HEK293 (cell line): ENCODE measurements around the gene BRI3BP.

Experiments used
- CTCF ChIA-PET: fragments of 350-600 bp; formaldehyde crosslinking; extraction: SDS; loops from one replicate; lab custom pipeline; 2021; ENCODE audit warnings: antibody characterized with exemption; lab: Yijun Ruan, JAX
- POLR2A ChIA-PET: fragments of 300-600 bp; formaldehyde crosslinking; extraction: SDS; loops from one replicate; lab custom pipeline; 2020; ENCODE audit warnings: antibody characterized with exemption, inconsistent platforms; lab: Yijun Ruan, JAX
- H3K27ac ChIP-seq: fragments of 200-500 bp; sonication (Bioruptor generic); 2 replicates; pipeline ENCODE4 v1.5.1; 2014; ENCODE audit warnings: low read depth, low read length, control low read depth, inconsistent platforms; ENCODE audit errors: extremely low read depth
- H3K36me3 ChIP-seq, 2 experiments: fragments of 200-500 bp in 1 of 2; sonication (Bioruptor generic) in 1 of 2; 1 replicate in 1 of 2; 2 replicates in 1 of 2; pipeline ENCODE4 v1.5.1; 2014 to 2017; ENCODE audit warnings: inconsistent platforms in 2 of 2, low read length in 2 of 2; ENCODE audit not compliant: control insufficient read depth in 2 of 2, insufficient read depth in 1 of 2
- H3K4me1 ChIP-seq: fragments of 200-500 bp; sonication (Bioruptor generic); 2 replicates; pipeline ENCODE4 v1.5.1; 2014; ENCODE audit warnings: mild to moderate bottlenecking, low read length, inconsistent platforms; ENCODE audit not compliant: control insufficient read depth, insufficient read depth
- H3K4me3 ChIP-seq: 2 replicates; pipeline ENCODE4 v1.5.1; 2011; ENCODE audit warnings: low read depth, mild to moderate bottlenecking, control low read depth, low read length, moderate library complexity
- H3K9me3 ChIP-seq: fragments of 200-500 bp; sonication (Bioruptor generic); 2 replicates; pipeline ENCODE4 v1.5.1; 2014; ENCODE audit warnings: low read depth, low read length, inconsistent platforms; ENCODE audit not compliant: control insufficient read depth, insufficient read depth
- PRDM4 ChIP-seq: fragments of 450-650 bp; formaldehyde crosslinking; IDR thresholded peaks from 2 replicates; pipeline ENCODE4 v1.5.1; 2017; ENCODE audit warnings: missing biosample characterization, missing genetic modification characterization
- ZBTB20 ChIP-seq: fragments of 450-650 bp; formaldehyde crosslinking; IDR thresholded peaks from 2 replicates; pipeline ENCODE4 v1.5.1; 2016; ENCODE audit warnings: missing biosample characterization, missing genetic modification characterization
- ZBTB26 ChIP-seq: fragments of 450-650 bp; formaldehyde crosslinking; optimal IDR thresholded peaks from 2 replicates; pipeline ENCODE3; 2016; ENCODE audit warnings: missing biosample characterization, mild to moderate bottlenecking, missing genetic modification characterization
- ZBTB44 ChIP-seq: fragments of 450-650 bp; IDR thresholded peaks from 2 replicates; pipeline ENCODE4 v1.5.1; 2018; ENCODE audit warnings: missing biosample characterization, mild to moderate bottlenecking, missing genetic modification characterization
- ZFP3 ChIP-seq: fragments of 450-650 bp; formaldehyde crosslinking; IDR thresholded peaks from 2 replicates; pipeline ENCODE4 v1.5.1; 2016; ENCODE audit warnings: low read depth, missing biosample characterization, missing genetic modification characterization
- ZIC2 ChIP-seq: fragments of 450-650 bp; formaldehyde crosslinking; IDR thresholded peaks from 2 replicates; pipeline ENCODE4 v1.5.1; 2016; ENCODE audit warnings: missing biosample characterization, missing genetic modification characterization
- ZNF112 ChIP-seq: fragments of 450-650 bp; formaldehyde crosslinking; IDR thresholded peaks from 2 replicates; pipeline ENCODE4 v1.5.0; 2017; ENCODE audit warnings: missing biosample characterization, missing genetic modification characterization
- ZNF133 ChIP-seq: fragments of 450-650 bp; formaldehyde crosslinking; IDR thresholded peaks from 2 replicates; pipeline ENCODE4 v1.5.1; 2016; ENCODE audit warnings: missing biosample characterization, missing genetic modification characterization
- ZNF2 ChIP-seq: fragments of 450-650 bp; formaldehyde crosslinking; IDR thresholded peaks from 2 replicates; pipeline ENCODE4 v1.5.1; 2016; ENCODE audit warnings: missing biosample characterization, missing genetic modification characterization
- ZNF202 ChIP-seq: fragments of 450-650 bp; formaldehyde crosslinking; IDR thresholded peaks from 2 replicates; pipeline ENCODE4 v1.5.1; 2016; ENCODE audit warnings: missing biosample characterization, missing genetic modification characterization, borderline replicate concordance
- ZNF24 ChIP-seq: fragments of 450-650 bp; formaldehyde crosslinking; IDR thresholded peaks from 2 replicates; pipeline ENCODE4 v1.5.1; 2016; ENCODE audit warnings: missing biosample characterization, missing genetic modification characterization
- ZNF274 ChIP-seq, 2 experiments: fragments of 200-500 bp in 1 of 2; fragments of 450-650 bp in 1 of 2; sonication (Bioruptor generic) in 1 of 2; formaldehyde crosslinking in 1 of 2; IDR thresholded peaks; 2 replicates each; pipeline versions ENCODE4 v1.5.1 to v1.6.1; 2014 to 2016; ENCODE audit warnings: borderline replicate concordance in 1 of 2, inconsistent platforms in 1 of 2, low read length in 1 of 2, missing biosample characterization in 1 of 2, missing genetic modification characterization in 1 of 2
- ZNF335 ChIP-seq: fragments of 450-650 bp; formaldehyde crosslinking; conservative IDR thresholded peaks from 2 replicates; pipeline ENCODE4 v1.5.1; 2016; ENCODE audit warnings: missing biosample characterization, missing genetic modification characterization
- ZNF426 ChIP-seq: fragments of 450-650 bp; formaldehyde crosslinking; IDR thresholded peaks from 2 replicates; pipeline ENCODE4 v1.5.1; 2017; ENCODE audit warnings: missing biosample characterization, missing genetic modification characterization, mild to moderate bottlenecking, inconsistent platforms, moderate library complexity
- ZNF488 ChIP-seq: fragments of 450-650 bp; formaldehyde crosslinking; IDR thresholded peaks from 2 replicates; pipeline ENCODE4 v1.5.1; 2016; ENCODE audit warnings: missing biosample characterization, missing genetic modification characterization
- ZNF518A ChIP-seq: fragments of 450-650 bp; formaldehyde crosslinking; conservative IDR thresholded peaks from 2 replicates; pipeline ENCODE4 v1.5.1; 2016; ENCODE audit warnings: low read depth, missing biosample characterization, missing genetic modification characterization
- ZNF548 ChIP-seq: fragments of 450-650 bp; formaldehyde crosslinking; IDR thresholded peaks from 2 replicates; pipeline ENCODE4 v1.5.1; 2016; ENCODE audit warnings: missing biosample characterization, missing genetic modification characterization
- ZNF561 ChIP-seq: fragments of 450-650 bp; IDR thresholded peaks from 2 replicates; pipeline ENCODE4 v1.5.1; 2018; ENCODE audit warnings: missing biosample characterization, missing genetic modification characterization, borderline replicate concordance
- ZNF658 ChIP-seq: fragments of 450-650 bp; formaldehyde crosslinking; IDR thresholded peaks from 2 replicates; pipeline ENCODE4; 2016; ENCODE audit warnings: missing biosample characterization, missing genetic modification characterization
- ZNF660 ChIP-seq: fragments of 450-650 bp; IDR thresholded peaks from 2 replicates; pipeline ENCODE4 v1.5.1; 2018; ENCODE audit warnings: missing biosample characterization, mild to moderate bottlenecking, missing genetic modification characterization
- ZSCAN30 ChIP-seq: fragments of 450-650 bp; IDR thresholded peaks from 2 replicates; pipeline ENCODE4 v1.5.1; 2018; ENCODE audit warnings: missing biosample characterization, mild to moderate bottlenecking, missing genetic modification characterization, moderate library complexity

The BRI3BP gene

GRCh38 chr12:124993626-124994436, at the start of gene BRI3BP:
Gene BRI3BP, plus strand, starts transcription at chr12:124993645. Its CDS starts 146 bp downstream, at chr12:124993791.
- TF ChIP-seq ZIC2 (tag by site-specific recombination) (peak; percentile 80), ZNF133 (tag by site-specific recombination) (no peak), ZBTB44 (tag by site-specific recombination) (no peak), ZBTB26 (tag by site-specific recombination) (peak; percentile 76), ZNF335 (tag by site-specific recombination) (peak; percentile 94), ZNF274 (IDR thresholded peaks at IDR 0.05; ENCODE audit: low read length) (no peak), ZNF274 (tag by site-specific recombination; IDR thresholded peaks at IDR 0.05; ENCODE audit: borderline replicate concordance) (no peak), ZNF658 (no peak), ZNF561 (peak; percentile 19; the same call in 1 of the 2 replicates), ZBTB20 (tag by site-specific recombination) (peak; percentile 57; the same call in 1 of the 2 replicates), ZNF24 (peak; percentile 100), ZNF2 (tag by site-specific recombination) (no peak)
- peak within 1 kb of the TSS; percentile 80; the same call in 1 of the 2 replicates for H3K27ac ChIP-seq
- peak within 1 kb of the TSS; percentile 67 for H3K4me3 ChIP-seq
- ChIA-PET POLR2A (interaction anchor here (0.5 to 2.2 kb wide), 3 partner anchors 77 to 156 kb away, joined by 3 to 10 read pairs (median 4); partner anchors contain the start of gene UBC), CTCF (interaction anchor here (1.7 kb wide), 1 partner anchor 54 kb away, joined by 11 read pairs; no protein-coding TSS in a partner anchor)
- no peaks in the 10 kb centered on the region for H3K4me1 ChIP-seq
- peaks cover 0 to 5% of the 10 kb centered on the region in 2 experiments; a peak in 1 of 3 replicates for H3K36me3 ChIP-seq
- no peaks in the 10 kb centered on the region for H3K9me3 ChIP-seq

GRCh38 chr12:124946447-124946793, 47.0 kb upstream of the BRI3BP start:
- H3K27ac ChIP-seq, result no peak overlapping the region
- ChIA-PET CTCF (interaction anchor here (0.6 to 1.2 kb wide), 2 partner anchors 12 to 31 kb away, joined by 4 read pairs; partner anchors contain the start of gene UBC), POLR2A (no interaction called here)
- H3K4me3 ChIP-seq, result no peak overlapping the region
- H3K9me3 ChIP-seq, result no peaks in the 10 kb centered on the region
- H3K36me3 ChIP-seq, result peaks cover 0 to 45% of the 10 kb centered on the region in 2 experiments; a peak in 2 of 3 replicates
- no peaks in the 10 kb centered on the region for H3K4me1 ChIP-seq
- TF ChIP-seq ZBTB20 (tag by site-specific recombination), result no peak
- TF ChIP-seq ZNF202 (tag by site-specific recombination), result no peak
- no peak for TF ChIP-seq PRDM4 (tag by site-specific recombination)
- no peak for TF ChIP-seq ZNF426 (tag by site-specific recombination)
- no peak for TF ChIP-seq ZNF548 (tag by site-specific recombination)
- no peak for TF ChIP-seq ZSCAN30
- no peak for TF ChIP-seq ZNF112 (tag by site-specific recombination)
- TF ChIP-seq ZNF518A (tag by site-specific recombination), result no peak
- no peak for TF ChIP-seq ZNF24
- TF ChIP-seq ZFP3 (tag by site-specific recombination), result no peak
- TF ChIP-seq ZNF658, result no peak
- no peak for TF ChIP-seq ZNF488 (tag by site-specific recombination)
- no peak for TF ChIP-seq ZNF660 (tag by site-specific recombination)
- no peak for TF ChIP-seq ZIC2 (tag by site-specific recombination)
